Measurements from ENCODE around the gene DPP6.

DNA sequence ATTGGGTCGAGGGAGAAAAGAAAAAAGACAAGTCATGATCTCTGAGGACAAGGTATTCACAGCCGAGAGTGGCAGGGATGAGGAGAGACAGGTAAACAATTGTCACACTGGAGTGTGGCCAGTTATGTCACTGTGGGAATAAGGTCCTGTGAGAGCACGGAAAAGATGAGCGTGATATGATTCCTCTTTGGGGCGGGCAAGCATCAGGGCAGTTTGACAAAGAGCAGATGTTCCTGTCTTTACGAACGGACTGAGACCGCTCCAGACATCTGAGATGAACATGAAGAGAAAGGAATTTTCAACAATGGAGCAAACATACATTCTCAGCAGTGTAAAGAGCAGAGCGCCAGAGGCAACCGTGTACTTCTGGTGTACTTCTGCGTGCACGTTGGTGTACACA lies 278.1 kb downstream of the DPP6 start:
- TF ChIP-seq, protein P1, sequence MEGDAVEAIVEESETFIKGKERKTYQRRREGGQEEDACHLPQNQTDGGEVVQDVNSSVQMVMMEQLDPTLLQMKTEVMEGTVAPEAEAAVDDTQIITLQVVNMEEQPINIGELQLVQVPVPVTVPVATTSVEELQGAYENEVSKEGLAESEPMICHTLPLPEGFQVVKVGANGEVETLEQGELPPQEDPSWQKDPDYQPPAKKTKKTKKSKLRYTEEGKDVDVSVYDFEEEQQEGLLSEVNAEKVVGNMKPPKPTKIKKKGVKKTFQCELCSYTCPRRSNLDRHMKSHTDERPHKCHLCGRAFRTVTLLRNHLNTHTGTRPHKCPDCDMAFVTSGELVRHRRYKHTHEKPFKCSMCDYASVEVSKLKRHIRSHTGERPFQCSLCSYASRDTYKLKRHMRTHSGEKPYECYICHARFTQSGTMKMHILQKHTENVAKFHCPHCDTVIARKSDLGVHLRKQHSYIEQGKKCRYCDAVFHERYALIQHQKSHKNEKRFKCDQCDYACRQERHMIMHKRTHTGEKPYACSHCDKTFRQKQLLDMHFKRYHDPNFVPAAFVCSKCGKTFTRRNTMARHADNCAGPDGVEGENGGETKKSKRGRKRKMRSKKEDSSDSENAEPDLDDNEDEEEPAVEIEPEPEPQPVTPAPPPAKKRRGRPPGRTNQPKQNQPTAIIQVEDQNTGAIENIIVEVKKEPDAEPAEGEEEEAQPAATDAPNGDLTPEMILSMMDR (conservative IDR thresholded peaks at IDR 0.05; ENCODE audit: low read depth in 2 of 2), result no peak
- TF ChIP-seq CREB1 (CRISPR knock-in tag; IDR thresholded peaks at IDR 0.05; ENCODE audit: low read depth) (no peak), POLR2AphosphoS5 (IDR thresholded peaks at IDR 0.05; ENCODE audit: low read depth) (no peak), ZNF331 (CRISPR knock-in tag; IDR thresholded peaks at IDR 0.05; ENCODE audit: low read depth) (no peak), NANOG (IDR thresholded peaks at IDR 0.05; ENCODE audit: borderline replicate concordance) (no peak), JUNB (IDR thresholded peaks at IDR 0.05; ENCODE audit: unreplicated experiment) (no peak)
